ENCODE results near the gene VARS2. TPM values are rescaled to one million over a fixed set of nuclear protein-coding genes. Genes with fewer than 3 reads are reported as not detected.
A peak's percentile ranks its signal among the peaks of the same experiment; 100 is the strongest.

The VARS2 gene
- total and polyA plus RNA-seq, 3 experiments from 2014 or later = 16.2 to 86.0 (median 82.4) TPM

DNA sequence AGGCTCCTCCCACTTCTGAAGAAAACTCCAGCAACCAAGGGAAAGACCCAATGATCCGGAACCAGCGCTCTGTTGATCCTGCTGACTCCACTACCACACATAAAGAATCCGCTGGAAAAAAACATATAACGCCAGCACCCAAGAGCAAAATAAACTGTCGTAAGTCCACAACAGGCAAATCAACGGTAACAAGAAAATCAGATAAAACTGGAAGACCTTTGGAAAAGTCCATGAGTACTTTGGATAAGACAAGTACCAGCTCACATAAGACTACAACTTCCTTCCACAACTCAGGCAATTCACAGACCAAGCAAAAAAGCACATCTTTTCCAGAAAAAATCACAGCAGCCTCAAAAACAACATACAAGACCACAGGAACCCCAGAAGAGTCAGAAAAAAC, 34.8 kb downstream of the VARS2 start:
- H3K36me3 ChIP-seq (ENCODE audit: insufficient read depth, low read length) = no peaks in the 10 kb centered on the region
- no peaks in the 10 kb centered on the region for H3K4me1 ChIP-seq (ENCODE audit: insufficient read depth, low read length)
- H3K27ac ChIP-seq (ENCODE audit: low read depth, low read length) = no peak overlapping the region
- no peaks in the 10 kb centered on the region for H3K4me1 Mint-ChIP-seq
- H3K36me3 Mint-ChIP-seq = peaks cover 0 to 23% (median 0%) of the 10 kb centered on the region in 3 donors
- DNase-seq = no peak
- H3K27me3 ChIP-seq (ENCODE audit: insufficient read depth, low read length, poor library complexity, severe bottlenecking) = no peaks in the 10 kb centered on the region
- POLR2A ChIA-PET = no interaction called here
- peak overlapping the region in 1 of 8 donors; percentile 27 for H3K27ac Mint-ChIP-seq
- H3K4me3 ChIP-seq (ENCODE audit: low read length) = no peak overlapping the region
- peaks cover 43 to 56% of the 10 kb centered on the region in 2 donors for H3K27me3 Mint-ChIP-seq
- no peaks in the 10 kb centered on the region for H3K9me3 ChIP-seq (ENCODE audit: low read length)
- no peak overlapping the region for H3K4me3 Mint-ChIP-seq
- CTCF ChIA-PET = no interaction called here
- H3K9me3 Mint-ChIP-seq = no peaks in the 10 kb centered on the region

DNA sequence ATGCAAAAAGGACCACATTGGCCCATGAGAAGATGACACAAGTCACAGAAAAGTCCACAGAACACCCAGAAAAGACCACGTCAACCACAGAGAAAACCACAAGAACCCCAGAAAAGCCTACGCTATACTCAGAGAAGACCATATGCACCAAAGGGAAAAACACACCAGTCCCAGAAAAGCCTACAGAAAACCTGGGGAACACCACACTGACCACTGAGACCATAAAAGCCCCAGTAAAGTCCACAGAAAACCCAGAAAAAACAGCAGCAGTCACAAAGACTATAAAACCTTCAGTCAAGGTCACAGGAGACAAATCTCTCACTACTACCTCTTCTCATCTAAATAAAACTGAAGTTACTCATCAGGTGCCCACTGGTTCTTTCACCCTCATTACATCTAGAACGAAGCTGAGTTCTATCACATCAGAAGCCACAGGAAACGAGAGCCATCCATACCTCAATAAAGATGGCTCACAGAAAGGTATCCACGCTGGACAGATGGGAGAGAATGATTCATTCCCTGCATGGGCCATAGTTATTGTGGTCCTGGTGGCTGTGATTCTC, 38.0 kb downstream of the VARS2 start:
- no peak for DNase-seq
- Mint-ChIP-seq H3K27ac (no peak overlapping the region), H3K9me3 (no peaks in the 10 kb centered on the region), H3K27me3 (peaks cover 30 to 42% of the 10 kb centered on the region in 2 donors), H3K4me1 (peaks cover 13 to 26% (median 22%) of the 10 kb centered on the region in 3 donors), H3K36me3 (peaks cover 0 to 20% (median 2%) of the 10 kb centered on the region in 3 donors), H3K4me3 (peak overlapping the region in 1 of 7 donors; percentile 5)
- Histone ChIP-seq H3K27me3 (ENCODE audit: insufficient read depth, low read length, poor library complexity, severe bottlenecking) (no peaks in the 10 kb centered on the region), H3K4me3 (ENCODE audit: low read length) (no peak overlapping the region), H3K36me3 (ENCODE audit: insufficient read depth, low read length) (no peaks in the 10 kb centered on the region), H3K27ac (ENCODE audit: low read depth, low read length) (no peak overlapping the region), H3K9me3 (ENCODE audit: low read length) (no peaks in the 10 kb centered on the region), H3K4me1 (ENCODE audit: insufficient read depth, low read length) (peaks cover 17% of the 10 kb centered on the region)
- ChIA-PET CTCF (no interaction called here), POLR2A (no interaction called here)

GRCh38 chr6:30954631-30955366, 40.8 kb downstream of the VARS2 start:
- CTCF ChIA-PET = interaction anchor here (1.2 to 2.0 kb wide), 2 partner anchors 41 to 47 kb away, joined by 4 to 7 read pairs; partner anchors contain the start of genes GTF2H4 and VARS2
- H3K9me3 Mint-ChIP-seq = no peaks in the 10 kb centered on the region

DNA sequence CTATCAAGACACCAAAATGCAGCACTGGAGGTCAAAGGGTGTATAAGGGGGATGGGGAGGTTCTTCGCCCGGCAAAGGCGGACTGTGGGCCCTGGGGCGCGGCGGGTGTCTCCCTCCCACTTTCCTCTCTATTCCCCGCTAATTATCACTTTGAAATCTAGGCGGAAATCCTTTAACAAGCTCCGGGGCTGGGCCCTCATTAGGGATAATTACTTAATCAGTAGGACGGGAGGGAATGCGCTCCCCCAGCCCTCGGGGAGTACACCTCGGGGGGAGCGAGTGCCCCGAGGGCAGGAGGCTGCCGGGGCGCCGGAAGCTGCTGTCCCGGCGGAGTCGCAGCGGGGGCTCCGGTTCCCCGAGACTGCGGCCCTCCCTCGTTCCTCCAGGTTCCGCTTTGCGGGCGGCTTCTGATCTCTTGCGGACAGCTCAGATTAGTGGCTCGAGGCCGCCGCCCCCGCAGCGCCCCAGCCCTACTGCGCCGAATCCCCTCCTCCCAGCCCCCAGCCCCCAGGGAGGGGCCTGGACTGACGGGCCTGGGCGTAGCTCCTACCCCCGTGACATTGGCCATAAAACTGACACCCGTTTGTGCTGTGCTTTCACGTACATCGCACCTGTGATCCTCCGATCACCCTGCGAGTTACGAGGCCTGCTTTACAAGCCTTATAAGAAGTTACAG, 41.5 kb downstream of the VARS2 start:
- CTCF ChIA-PET = interaction anchor here (0.7 to 2.0 kb wide), 3 partner anchors 42 to 128 kb away, joined by 3 to 7 read pairs (median 4); partner anchors contain the start of genes GTF2H4 and VARS2
- peaks cover 15 to 25% of the 10 kb centered on the region in 2 donors for H3K27me3 Mint-ChIP-seq
- H3K4me3 ChIP-seq (ENCODE audit: low read length) = peak overlapping the region; percentile 65
- peak overlapping the region; percentile 82 to 94 (median 88) for H3K27ac Mint-ChIP-seq
- no peaks in the 10 kb centered on the region for H3K9me3 Mint-ChIP-seq
- H3K36me3 ChIP-seq (ENCODE audit: insufficient read depth, low read length) = no peaks in the 10 kb centered on the region
- peak overlapping the region; percentile 45 for H3K27ac ChIP-seq (ENCODE audit: low read depth, low read length)
- peak; percentile 58 to 84 (median 60) for DNase-seq
- H3K36me3 Mint-ChIP-seq = peaks cover 0 to 9% (median 2%) of the 10 kb centered on the region in 3 donors
- H3K4me1 ChIP-seq (ENCODE audit: insufficient read depth, low read length) = peaks cover 17% of the 10 kb centered on the region
- peaks cover 16 to 27% (median 26%) of the 10 kb centered on the region in 3 donors for H3K4me1 Mint-ChIP-seq
- POLR2A ChIA-PET = interaction anchor here (0.6 to 1.4 kb wide), 4 partner anchors 41 to 94 kb away, joined by 4 to 12 read pairs (median 8); partner anchors contain the start of genes GTF2H4 and VARS2
- no peaks in the 10 kb centered on the region for H3K27me3 ChIP-seq (ENCODE audit: insufficient read depth, low read length, poor library complexity, severe bottlenecking)
- peak overlapping the region; percentile 84 to 94 (median 87) for H3K4me3 Mint-ChIP-seq
- H3K9me3 ChIP-seq (ENCODE audit: low read length) = no peaks in the 10 kb centered on the region

More at GRCh38 chr6:30954631-30955366, 40.8 kb downstream of the VARS2 start:
- peaks cover 16 to 30% of the 10 kb centered on the region in 2 donors for H3K27me3 Mint-ChIP-seq
- H3K4me1 ChIP-seq (ENCODE audit: insufficient read depth, low read length) = peaks cover 17% of the 10 kb centered on the region
- H3K27me3 ChIP-seq (ENCODE audit: insufficient read depth, low read length, poor library complexity, severe bottlenecking) = no peaks in the 10 kb centered on the region
- POLR2A ChIA-PET = interaction anchor here (1.1 to 1.4 kb wide), 2 partner anchors 41 to 47 kb away, joined by 10 to 12 read pairs; partner anchors contain the start of genes GTF2H4 and VARS2
- H3K27ac ChIP-seq (ENCODE audit: low read depth, low read length) = peak overlapping the region; percentile 45
- peak in 1 of 5 donors; percentile 3 for DNase-seq
- peak overlapping the region; percentile 84 to 94 (median 87) for H3K4me3 Mint-ChIP-seq
- no peaks in the 10 kb centered on the region for H3K36me3 ChIP-seq (ENCODE audit: insufficient read depth, low read length)
- H3K27ac Mint-ChIP-seq = peak overlapping the region; percentile 77 to 94 (median 85)
- peak overlapping the region; percentile 65 for H3K4me3 ChIP-seq (ENCODE audit: low read length)
- peaks cover 0 to 13% (median 2%) of the 10 kb centered on the region in 3 donors for H3K36me3 Mint-ChIP-seq
- no peaks in the 10 kb centered on the region for H3K9me3 ChIP-seq (ENCODE audit: low read length)
- peaks cover 16 to 27% (median 26%) of the 10 kb centered on the region in 3 donors for H3K4me1 Mint-ChIP-seq

DNA sequence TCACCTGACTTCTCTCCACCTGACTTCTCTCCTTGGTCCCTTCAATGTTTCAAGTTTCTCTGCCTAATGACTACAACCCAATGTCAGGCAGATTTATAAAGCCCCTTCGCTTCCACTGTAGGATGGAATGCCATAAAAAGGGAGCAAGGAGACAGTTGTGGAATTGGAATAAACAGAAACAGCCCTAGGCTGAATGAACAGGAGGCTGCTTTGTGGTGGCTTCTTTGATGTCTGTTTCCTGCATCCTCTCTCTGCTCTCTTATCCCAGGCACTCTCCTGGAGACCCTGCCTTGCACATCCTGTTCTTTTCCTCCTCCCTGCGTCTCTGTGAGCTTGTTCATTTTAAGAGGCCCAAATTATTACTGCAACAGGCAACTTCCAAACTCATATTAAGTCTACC, 43.7 kb downstream of the VARS2 start:
- Histone ChIP-seq H3K4me1 (ENCODE audit: insufficient read depth, low read length) (peaks cover 17% of the 10 kb centered on the region), H3K27me3 (ENCODE audit: insufficient read depth, low read length, poor library complexity, severe bottlenecking) (no peaks in the 10 kb centered on the region), H3K27ac (ENCODE audit: low read depth, low read length) (no peak overlapping the region), H3K4me3 (ENCODE audit: low read length) (no peak overlapping the region), H3K9me3 (ENCODE audit: low read length) (no peaks in the 10 kb centered on the region), H3K36me3 (ENCODE audit: insufficient read depth, low read length) (no peaks in the 10 kb centered on the region)
- H3K9me3 Mint-ChIP-seq = no peaks in the 10 kb centered on the region
- no peak for DNase-seq
- peaks cover 16 to 20% of the 10 kb centered on the region in 2 donors for H3K27me3 Mint-ChIP-seq
- ChIA-PET POLR2A (no interaction called here), CTCF (no interaction called here)
- no peak overlapping the region for H3K27ac Mint-ChIP-seq
- peaks cover 0 to 3% (median 2%) of the 10 kb centered on the region in 3 donors for H3K36me3 Mint-ChIP-seq
- peak overlapping the region in 2 of 7 donors; percentile 8 to 74 for H3K4me3 Mint-ChIP-seq
- peaks cover 16 to 27% (median 26%) of the 10 kb centered on the region in 3 donors for H3K4me1 Mint-ChIP-seq

- Histone ChIP-seq H3K4me3 (ENCODE audit: low read length) (no peak overlapping the region), H3K27ac (ENCODE audit: low read depth, low read length) (no peak overlapping the region), H3K36me3 (ENCODE audit: insufficient read depth, low read length) (no peaks in the 10 kb centered on the region), H3K9me3 (ENCODE audit: low read length) (no peaks in the 10 kb centered on the region), H3K4me1 (ENCODE audit: insufficient read depth, low read length) (peaks cover 16% of the 10 kb centered on the region), H3K27me3 (ENCODE audit: insufficient read depth, low read length, poor library complexity, severe bottlenecking) (no peaks in the 10 kb centered on the region)
- Mint-ChIP-seq H3K9me3 (no peaks in the 10 kb centered on the region), H3K36me3 (peaks cover 0 to 3% (median 0%) of the 10 kb centered on the region in 3 donors), H3K4me3 (no peak overlapping the region), H3K27ac (no peak overlapping the region), H3K27me3 (peaks cover 13 to 36% of the 10 kb centered on the region in 2 donors), H3K4me1 (peaks cover 25 to 30% (median 26%) of the 10 kb centered on the region in 3 donors)
- CTCF ChIA-PET = no interaction called here
- POLR2A ChIA-PET = no interaction called here
- DNase-seq = no peak
Observed at GRCh38 chr6:30960907-30961673, 47.1 kb downstream of the VARS2 start.

- H3K27ac ChIP-seq (ENCODE audit: low read depth, low read length) = no peak overlapping the region
- Mint-ChIP-seq H3K4me3 (no peak overlapping the region), H3K36me3 (peaks cover 0 to 3% (median 0%) of the 10 kb centered on the region in 3 donors), H3K27ac (no peak overlapping the region), H3K4me1 (peaks cover 12 to 22% (median 18%) of the 10 kb centered on the region in 3 donors), H3K9me3 (no peaks in the 10 kb centered on the region), H3K27me3 (peaks cover 9 to 36% of the 10 kb centered on the region in 2 donors)
- POLR2A ChIA-PET = interaction anchor here (0.6 kb wide), 1 partner anchor 81 kb away, joined by 3 read pairs; no protein-coding TSS in a partner anchor
- no peak overlapping the region for H3K4me3 ChIP-seq (ENCODE audit: low read length)
- H3K4me1 ChIP-seq (ENCODE audit: insufficient read depth, low read length) = peaks cover 10% of the 10 kb centered on the region
- no peaks in the 10 kb centered on the region for H3K9me3 ChIP-seq (ENCODE audit: low read length)
- no peak for DNase-seq
- CTCF ChIA-PET = no interaction called here
- H3K36me3 ChIP-seq (ENCODE audit: insufficient read depth, low read length) = no peaks in the 10 kb centered on the region
- H3K27me3 ChIP-seq (ENCODE audit: insufficient read depth, low read length, poor library complexity, severe bottlenecking) = no peaks in the 10 kb centered on the region
Observed at GRCh38 chr6:30962716-30963115, 48.7 kb downstream of the VARS2 start.

Data from CD8-positive, alpha-beta memory T cell (primary cell).